IMR-90 (cell line): ENCODE data around the gene MUCL3. TPM values are rescaled to one million over a fixed set of nuclear protein-coding genes. Genes with fewer than 3 reads are reported as not detected.

Experiments
- ATAC-seq: fragments of 200-7000 bp; cut with Tn5 transposase; 2 replicates; pipeline ENCODE4 v1.9.1; 2020; ENCODE audit warnings: low read depth, mild to moderate bottlenecking, moderate library complexity
- BruUV-seq: library from RNA; stranded (reverse); fragments of 400-500 nt; replicated peaks from 2 replicates; lab custom pipeline; 2021; lab: Mats Ljungman, UMichigan
- CTCF ChIA-PET: fragments of 300-600 bp; formaldehyde crosslinking; extraction: SDS; loops from one replicate; lab custom pipeline; 2021; ENCODE audit warnings: antibody characterized with exemption; lab: Yijun Ruan, JAX
- POLR2A ChIA-PET: fragments of 300-600 bp; sonication (Branson Sonifier 250); formaldehyde crosslinking; loops from one replicate; lab custom pipeline; 2022; ENCODE audit warnings: antibody characterized with exemption; ENCODE audit not compliant: unreplicated experiment; lab: Charles Lee
- DNase-seq: peaks from one replicate; pipeline ENCODE4 v3.0.0; 2013
- H2AFZ ChIP-seq: replicated peaks from 2 replicates; pipeline ENCODE3; 2013; ENCODE audit warnings: low read length, mild to moderate bottlenecking; ENCODE audit not compliant: poor library complexity
- H2AK5ac ChIP-seq: 2 replicates; pipeline ENCODE4 v1.6.1; 2013; ENCODE audit warnings: low read depth, low read length, inconsistent platforms
- H2AK9ac ChIP-seq: replicated peaks from 2 replicates; pipeline ENCODE3; 2013; ENCODE audit warnings: mild to moderate bottlenecking, low read depth, low read length, moderate library complexity; ENCODE audit not compliant: poor library complexity
- H2BK120ac ChIP-seq: 2 replicates; pipeline ENCODE4 v1.6.1; 2013; ENCODE audit warnings: low read depth, low read length, inconsistent platforms
- H2BK15ac ChIP-seq: 3 replicates; pipeline ENCODE4 v1.6.1; 2013; ENCODE audit warnings: low read depth, low read length, inconsistent platforms
- H2BK20ac ChIP-seq: 2 replicates; pipeline ENCODE4 v1.6.1; 2013; ENCODE audit warnings: low read depth, mild to moderate bottlenecking, inconsistent platforms, low read length, moderate library complexity
- H2BK5ac ChIP-seq: 2 replicates; pipeline ENCODE4 v1.6.1; 2013; ENCODE audit warnings: mild to moderate bottlenecking, low read depth, low read length, inconsistent platforms; ENCODE audit not compliant: poor library complexity, severe bottlenecking
- H3K14ac ChIP-seq: replicated peaks from 2 replicates; pipeline ENCODE4 v1.6.1; 2013; ENCODE audit warnings: low read depth, low read length, inconsistent platforms
- H3K18ac ChIP-seq: 2 replicates; pipeline ENCODE4 v1.6.1; 2013; ENCODE audit warnings: low read depth, low read length, control low read depth
- H3K23ac ChIP-seq: 2 replicates; pipeline ENCODE4 v1.6.1; 2013; ENCODE audit warnings: low read depth, low read length, inconsistent platforms
- H3K27ac ChIP-seq: 2 replicates; pipeline ENCODE4 v1.5.1; 2013; ENCODE audit warnings: mild to moderate bottlenecking, control low read depth, low read length; ENCODE audit not compliant: insufficient read depth
- H3K27me3 ChIP-seq: 2 replicates; pipeline ENCODE4 v1.6.1; 2013; ENCODE audit warnings: low read length; ENCODE audit not compliant: control insufficient read depth, insufficient read depth
- H3K36me3 ChIP-seq: 2 replicates; pipeline ENCODE4 v1.6.1; 2013; ENCODE audit warnings: low read length, mixed read lengths; ENCODE audit not compliant: control insufficient read depth, insufficient read depth
- H3K4ac ChIP-seq: 2 replicates; pipeline ENCODE4 v1.6.1; 2013; ENCODE audit warnings: low read depth, low read length, inconsistent platforms
- H3K4me1 ChIP-seq: 2 replicates; pipeline ENCODE4 v1.6.1; 2013; ENCODE audit warnings: low read length, mixed read lengths; ENCODE audit not compliant: control insufficient read depth, insufficient read depth
- H3K4me2 ChIP-seq: 2 replicates; pipeline ENCODE4 v1.6.1; 2013; ENCODE audit warnings: low read depth, mild to moderate bottlenecking, control low read depth, low read length, moderate library complexity
- H3K4me3 ChIP-seq: 2 replicates; pipeline ENCODE4 v1.5.1; 2013; ENCODE audit warnings: low read depth, mild to moderate bottlenecking, control low read depth, low read length, moderate library complexity; ENCODE audit not compliant: insufficient read depth
- H3K56ac ChIP-seq: 2 replicates; pipeline ENCODE4 v1.6.1; 2013; ENCODE audit warnings: low read length, inconsistent platforms; ENCODE audit not compliant: insufficient read depth; ENCODE audit errors: extremely low read depth
- H3K79me1 ChIP-seq, 2 experiments: 2 replicates each; pipeline ENCODE4 v1.6.1; 2013; ENCODE audit warnings: low read length in 2 of 2, inconsistent platforms in 1 of 2, low read depth in 1 of 2
- H3K9ac ChIP-seq: 2 replicates; pipeline ENCODE4 v1.6.1; 2013; ENCODE audit warnings: low read depth, low read length, control low read depth
- H3K9me1 ChIP-seq: 2 replicates; pipeline ENCODE4 v1.6.1; 2013; ENCODE audit warnings: low read length, inconsistent platforms; ENCODE audit not compliant: insufficient read depth
- H3K9me3 ChIP-seq: 2 replicates; pipeline ENCODE4 v1.6.1; 2013; ENCODE audit warnings: low read length; ENCODE audit not compliant: control insufficient read depth, insufficient read depth
- H4K20me1 ChIP-seq: 2 replicates; pipeline ENCODE4 v1.6.1; 2013; ENCODE audit warnings: low read length, inconsistent platforms; ENCODE audit not compliant: insufficient read depth
- H4K5ac ChIP-seq: 2 replicates; pipeline ENCODE4 v1.6.1; 2013; ENCODE audit warnings: mild to moderate bottlenecking, low read depth, low read length, control low read depth
- H4K8ac ChIP-seq, 2 experiments: 2 replicates each; pipeline ENCODE4 v1.6.1; 2013; ENCODE audit warnings: low read depth in 2 of 2, low read length in 2 of 2, control low read depth in 1 of 2, inconsistent platforms in 1 of 2
- H4K91ac ChIP-seq: 2 replicates; pipeline ENCODE4 v1.6.1; 2013; ENCODE audit warnings: low read depth, low read length, inconsistent platforms; ENCODE audit not compliant: insufficient read depth
- BHLHE40 ChIP-seq: fragments of 150-350 bp; IDR thresholded peaks from 2 replicates; pipeline ENCODE4 v1.6.1; 2016; ENCODE audit warnings: mild to moderate bottlenecking, low read depth, low read length
- CEBPB ChIP-seq: IDR thresholded peaks from 2 replicates; pipeline ENCODE4 v1.6.1; 2012; ENCODE audit warnings: low read depth, low read length, improper control_type of control experiment
- CHD1 ChIP-seq: IDR thresholded peaks from 2 replicates; pipeline ENCODE4 v1.6.1; 2012; ENCODE audit warnings: low read depth, low read length, improper control_type of control experiment
- MAFK ChIP-seq: IDR thresholded peaks from 2 replicates; pipeline ENCODE4 v1.6.1; 2012; ENCODE audit warnings: low read depth, low read length, improper control_type of control experiment
- MXI1 ChIP-seq: IDR thresholded peaks from 2 replicates; pipeline ENCODE4 v1.6.1; 2012; ENCODE audit warnings: low read depth, mild to moderate bottlenecking, low read length, moderate library complexity, borderline replicate concordance
- NFE2L2 ChIP-seq: fragments of 150-350 bp; IDR thresholded peaks from 2 replicates; pipeline ENCODE4 v1.6.1; 2016; ENCODE audit warnings: low read depth, mild to moderate bottlenecking, low read length
- POLR2A ChIP-seq: IDR thresholded peaks from 2 replicates; pipeline ENCODE4 v1.6.1; 2012; ENCODE audit warnings: mild to moderate bottlenecking, low read depth, low read length
- RCOR1 ChIP-seq: IDR thresholded peaks from 2 replicates; pipeline ENCODE4 v1.6.1; 2012; ENCODE audit warnings: mild to moderate bottlenecking, low read length, improper control_type of control experiment; ENCODE audit not compliant: insufficient replicate concordance
- RFX5 ChIP-seq: IDR thresholded peaks from 2 replicates; pipeline ENCODE4 v1.8.0; 2012; ENCODE audit warnings: low read depth, mild to moderate bottlenecking, low read length, moderate library complexity
- SMC3 ChIP-seq: fragments of 150-350 bp; IDR thresholded peaks from 2 replicates; pipeline ENCODE4 v1.6.1; 2016; ENCODE audit warnings: low read depth, mild to moderate bottlenecking, antibody characterized with exemption, low read length, moderate library complexity
- WGBS, 2 experiments: methylation state at CpG; one replicate each; pipeline versions ENCODE4 v1.1.5 to v1.1.7; 2013; ENCODE audit warnings: missing lambda C conversion rate in 2 of 2; ENCODE audit not compliant: insufficient read length in 1 of 2; ENCODE audit errors: extremely low coverage in 2 of 2; 5-methylcytosine and 5-hydroxymethylcytosine counted together
- dilution Hi-C: fragments of 300-500 bp; cut with HindIII; formaldehyde crosslinking; loops from one replicate; pipeline ENCODE4 v1.14.3; 2018; ENCODE audit warnings: low sequenced_read_pairs; ENCODE audit not compliant: unreplicated experiment
- in situ Hi-C: fragments of 300-500 bp; cut with MboI; formaldehyde crosslinking; loops from 3 replicates; pipeline ENCODE4 v1.14.3; 2019; ENCODE audit warnings: low sequenced_read_pairs, inconsistent platforms, mixed read lengths
- intact Hi-C: fragments of 100-400 bp; cut with micrococcal nuclease; formaldehyde crosslinking; loops from 2 replicates; pipeline ENCODE4 v1.10.0; 2022
- polyA plus RNA-seq, 3 experiments: library from polyadenylated mRNA; depleted of rRNA; stranded (reverse); fragments of >200 nt; gene quantifications; 2 replicates each; pipeline ENCODE4 v1.2.3, GENCODE V29; 2012; ENCODE audit warnings: low replicate concordance in 1 of 3
- total RNA-seq: library from RNA; depleted of rRNA; stranded (reverse); fragments of >200 nt; gene quantifications from 2 replicates; pipeline ENCODE4 v1.2.3, GENCODE V29; 2012
- TF ChIP-seq, protein P1 (sequence below): fragments of 150-350 bp; IDR thresholded peaks from 2 replicates; pipeline ENCODE4 v1.6.1; 2017; ENCODE audit warnings: mild to moderate bottlenecking, antibody characterized with exemption, low read length, low read depth
- TF ChIP-seq, protein P2 (sequence below): conservative IDR thresholded peaks from 2 replicates; pipeline ENCODE4 v1.5.1; 2012; ENCODE audit warnings: mild to moderate bottlenecking, low read depth, low read length, improper control_type of control experiment
- TF ChIP-seq, protein P3 (sequence below): fragments of 150-350 bp; IDR thresholded peaks from 2 replicates; pipeline ENCODE4 v1.6.1; 2016; ENCODE audit warnings: low read depth, mild to moderate bottlenecking, low read length, moderate library complexity, borderline replicate concordance

The MUCL3 gene
- total and polyA plus RNA-seq, 2 of the 4 experiments (the other 2 are of a cell fraction), result not detected

DNA sequence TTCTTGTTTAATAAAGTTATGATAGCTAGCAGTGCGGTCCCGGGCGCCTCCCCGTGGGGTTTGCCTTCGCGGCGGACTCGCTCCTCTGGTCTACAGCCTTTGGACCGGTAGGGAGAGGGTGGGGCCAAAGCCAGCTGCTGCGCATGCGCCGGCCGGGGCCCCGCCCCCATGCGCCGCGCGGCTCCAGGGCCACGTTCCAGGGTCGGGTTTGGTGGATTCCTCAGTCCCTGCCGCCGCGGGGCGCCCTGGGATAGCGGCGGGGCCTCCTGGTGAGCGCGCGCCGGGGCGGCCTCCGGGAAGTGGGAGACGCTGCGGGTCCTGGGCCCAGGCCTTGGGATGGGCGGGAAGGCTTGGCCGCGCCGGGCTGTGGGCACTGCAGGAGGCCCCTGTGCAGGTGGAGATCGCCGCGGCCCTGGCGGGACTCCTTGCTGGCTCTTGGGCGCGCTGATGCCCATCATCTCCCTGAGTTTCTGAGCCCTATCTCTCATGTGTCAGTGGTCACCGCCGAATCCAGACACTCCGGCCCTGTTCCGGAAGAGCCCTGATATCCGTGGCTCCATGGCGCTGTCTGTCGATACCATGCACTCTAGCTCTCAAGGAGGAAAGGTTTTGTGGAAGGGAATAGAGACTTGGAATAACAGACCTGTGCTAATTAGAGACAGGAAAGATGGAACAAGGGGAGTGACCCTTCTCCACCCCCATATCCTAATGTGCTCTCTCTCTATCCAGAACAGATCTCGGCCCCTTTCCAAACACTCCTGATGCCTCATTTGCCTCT, 26.5 kb upstream of the MUCL3 start, which contains the start of gene VARS2:
VARS2 (plus strand) TSS at position 163 of the 778 bp plus-strand sequence; CDS start at position 762, 599 bp downstream.
- peak within 1 kb of the TSS; percentile 51 for H2BK120ac ChIP-seq
- in situ Hi-C loops (no loop called here), intact Hi-C loops (loop anchor here (1.0 to 10.0 kb wide), 2 partner anchors 86 to 281 kb away; no protein-coding TSS in a partner anchor), dilution Hi-C loops (no loop called here)
- H3K14ac ChIP-seq, result peak within 1 kb of the TSS; percentile 97
- ChIA-PET POLR2A (interaction anchor here (0.7 to 0.8 kb wide), 2 partner anchors 168 to 299 kb away, joined by 3 to 10 read pairs; no protein-coding TSS in a partner anchor), CTCF (interaction anchor here (0.8 to 3.6 kb wide), 11 partner anchors 12 to 173 kb away, joined by 3 to 31 read pairs (median 12); no protein-coding TSS in a partner anchor)
- peak within 1 kb of the TSS; percentile 44; the same call in 1 of the 3 replicates for H2BK15ac ChIP-seq
- H3K9ac ChIP-seq, result peak within 1 kb of the TSS; percentile 90
- H2AK9ac ChIP-seq, result peak within 1 kb of the TSS; percentile 97
- peak within 1 kb of the TSS; percentile 95 for H2AK5ac ChIP-seq
- peak within 1 kb of the TSS; percentile 99 for H2AFZ ChIP-seq
- no peaks in the 10 kb centered on the region for H3K9me3 ChIP-seq
- H3K9me1 ChIP-seq, result no peaks in the 10 kb centered on the region
- H3K4me2 ChIP-seq, result peak within 1 kb of the TSS; percentile 91
- peaks cover 7 to 13% of the 10 kb centered on the region in 2 experiments for H3K79me1 ChIP-seq
- H3K4me3 ChIP-seq, result peak within 1 kb of the TSS; percentile 44
- H3K27me3 ChIP-seq, result no peaks in the 10 kb centered on the region
- peak within 1 kb of the TSS; percentile 90 for H4K91ac ChIP-seq
- H3K56ac ChIP-seq, result peak within 1 kb of the TSS; percentile 85
- peak within 1 kb of the TSS; percentile 62 for H3K18ac ChIP-seq
- peak; percentile 88 for DNase-seq
- peak within 1 kb of the TSS; percentile 84 for H2BK5ac ChIP-seq
- TSS peak; percentile 55 for BruUV-seq
- peaks cover 12% of the 10 kb centered on the region for H3K4me1 ChIP-seq
- H3K4ac ChIP-seq, result peak within 1 kb of the TSS; percentile 98
- peak; percentile 97 for ATAC-seq
- peak within 1 kb of the TSS; percentile 100 for H4K8ac ChIP-seq
- peak within 1 kb of the TSS; percentile 92 for H3K23ac ChIP-seq
- no peaks in the 10 kb centered on the region for H4K20me1 ChIP-seq
- H3K36me3 ChIP-seq, result peaks cover 22% of the 10 kb centered on the region
- H2BK20ac ChIP-seq, result no peak within 1 kb of the TSS
- 0% methylated on average over 8 of the region's 52 CpGs; no CpG with 5 or more reads in 1 of the 2 experiments for WGBS, 2 experiments
- peak within 1 kb of the TSS; percentile 92 for H4K5ac ChIP-seq
- H3K27ac ChIP-seq, result peak within 1 kb of the TSS; percentile 82
- TF ChIP-seq SMC3 (peak; percentile 45), RCOR1 (no peak), MXI1 (peak; percentile 70; the same call in 1 of the 2 replicates), NFE2L2 (no peak), CEBPB (no peak), POLR2A (peak; percentile 60; the same call in 1 of the 2 replicates), CHD1 (no peak), MAFK (no peak), BHLHE40 (no peak), RFX5 (no peak)
- TF ChIP-seq, protein P1, sequence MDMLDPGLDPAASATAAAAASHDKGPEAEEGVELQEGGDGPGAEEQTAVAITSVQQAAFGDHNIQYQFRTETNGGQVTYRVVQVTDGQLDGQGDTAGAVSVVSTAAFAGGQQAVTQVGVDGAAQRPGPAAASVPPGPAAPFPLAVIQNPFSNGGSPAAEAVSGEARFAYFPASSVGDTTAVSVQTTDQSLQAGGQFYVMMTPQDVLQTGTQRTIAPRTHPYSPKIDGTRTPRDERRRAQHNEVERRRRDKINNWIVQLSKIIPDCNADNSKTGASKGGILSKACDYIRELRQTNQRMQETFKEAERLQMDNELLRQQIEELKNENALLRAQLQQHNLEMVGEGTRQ, result peak; percentile 30; the same call in 1 of the 2 replicates
- TF ChIP-seq, protein P2, sequence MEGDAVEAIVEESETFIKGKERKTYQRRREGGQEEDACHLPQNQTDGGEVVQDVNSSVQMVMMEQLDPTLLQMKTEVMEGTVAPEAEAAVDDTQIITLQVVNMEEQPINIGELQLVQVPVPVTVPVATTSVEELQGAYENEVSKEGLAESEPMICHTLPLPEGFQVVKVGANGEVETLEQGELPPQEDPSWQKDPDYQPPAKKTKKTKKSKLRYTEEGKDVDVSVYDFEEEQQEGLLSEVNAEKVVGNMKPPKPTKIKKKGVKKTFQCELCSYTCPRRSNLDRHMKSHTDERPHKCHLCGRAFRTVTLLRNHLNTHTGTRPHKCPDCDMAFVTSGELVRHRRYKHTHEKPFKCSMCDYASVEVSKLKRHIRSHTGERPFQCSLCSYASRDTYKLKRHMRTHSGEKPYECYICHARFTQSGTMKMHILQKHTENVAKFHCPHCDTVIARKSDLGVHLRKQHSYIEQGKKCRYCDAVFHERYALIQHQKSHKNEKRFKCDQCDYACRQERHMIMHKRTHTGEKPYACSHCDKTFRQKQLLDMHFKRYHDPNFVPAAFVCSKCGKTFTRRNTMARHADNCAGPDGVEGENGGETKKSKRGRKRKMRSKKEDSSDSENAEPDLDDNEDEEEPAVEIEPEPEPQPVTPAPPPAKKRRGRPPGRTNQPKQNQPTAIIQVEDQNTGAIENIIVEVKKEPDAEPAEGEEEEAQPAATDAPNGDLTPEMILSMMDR, result peak; percentile 54
- TF ChIP-seq, protein P3, sequence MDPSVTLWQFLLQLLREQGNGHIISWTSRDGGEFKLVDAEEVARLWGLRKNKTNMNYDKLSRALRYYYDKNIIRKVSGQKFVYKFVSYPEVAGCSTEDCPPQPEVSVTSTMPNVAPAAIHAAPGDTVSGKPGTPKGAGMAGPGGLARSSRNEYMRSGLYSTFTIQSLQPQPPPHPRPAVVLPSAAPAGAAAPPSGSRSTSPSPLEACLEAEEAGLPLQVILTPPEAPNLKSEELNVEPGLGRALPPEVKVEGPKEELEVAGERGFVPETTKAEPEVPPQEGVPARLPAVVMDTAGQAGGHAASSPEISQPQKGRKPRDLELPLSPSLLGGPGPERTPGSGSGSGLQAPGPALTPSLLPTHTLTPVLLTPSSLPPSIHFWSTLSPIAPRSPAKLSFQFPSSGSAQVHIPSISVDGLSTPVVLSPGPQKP, result no peak
